OCI-LY3 (cell line): ENCODE data around the gene URB1.

Experiments used
- CTCF ChIP-seq: fragments of 200-600, 300-600 bp; sonication (generic); IDR thresholded peaks from 2 replicates; pipeline ENCODE4 v1.5.1; 2014; ENCODE audit warnings: antibody characterized with exemption, low read length, low read depth
- EZH2phosphoT487 ChIP-seq: fragments of 200-600 bp; shearing (Covaris generic); IDR thresholded peaks from 2 replicates; pipeline ENCODE4 v1.6.1; 2018; ENCODE audit warnings: antibody characterized with exemption, mixed run types, low read depth

GRCh38 chr21:32300117-32300681, 92.6 kb downstream of the URB1 start:
- TF ChIP-seq CTCF: no peak
- TF ChIP-seq EZH2phosphoT487: no peak
